ENCODE measurements around the gene PALD1. TPM values are rescaled to one million over a fixed set of nuclear protein-coding genes. Genes with fewer than 3 reads are reported as not detected.
"Not testable (repeated sequence)": the region's sequence is repeated elsewhere in the genome, so short reads cannot be mapped to it uniquely, and the experiment has no call there.

Gene PALD1
- total RNA-seq, 1 donor from 2014 or later: 7.6 TPM

- DNase-seq (ENCODE audit: low spot score): peak; percentile 85
Measured at GRCh38 chr10:70600512-70601395, 122.2 kb downstream of the PALD1 start.

- no peak for DNase-seq (ENCODE audit: low spot score)
Measured at GRCh38 chr10:70601746-70602145, 123.2 kb downstream of the PALD1 start.

- DNase-seq (ENCODE audit: low spot score): no peak
Measured at GRCh38 chr10:70602665-70603448, 124.3 kb downstream of the PALD1 start, which contains the start of gene PRF1. TSS of gene PRF1 (minus strand) at chr10:70602741. CDS start at chr10:70600902, 1,839 bp downstream.

GRCh38 chr10:70603449-70603801 is 124.9 kb downstream of the PALD1 start:
- no peak for DNase-seq (ENCODE audit: low spot score)

- no peak for DNase-seq (ENCODE audit: low spot score)
Measured at GRCh38 chr10:70604106-70604505, 125.5 kb downstream of the PALD1 start.

GRCh38 chr10:70605161-70605560 is 126.6 kb downstream of the PALD1 start:
- DNase-seq (ENCODE audit: low spot score): no peak

- no peak for DNase-seq (ENCODE audit: low spot score)
Measured at GRCh38 chr10:70607936-70608335, 129.4 kb downstream of the PALD1 start.

- DNase-seq (ENCODE audit: low spot score): no peak
Measured at GRCh38 chr10:70613941-70614340, 135.4 kb downstream of the PALD1 start.

GRCh38 chr10:70614364-70614763 is 135.8 kb downstream of the PALD1 start:
- DNase-seq (ENCODE audit: low spot score): not testable (repeated sequence)

- no peak for DNase-seq (ENCODE audit: low spot score)
Measured at GRCh38 chr10:70615211-70615610, 136.6 kb downstream of the PALD1 start.

- no peak for DNase-seq (ENCODE audit: low spot score)
Measured at GRCh38 chr10:70615784-70616522, 137.4 kb downstream of the PALD1 start.

- DNase-seq (ENCODE audit: low spot score): no peak
Measured at GRCh38 chr10:70616761-70617160, 138.2 kb downstream of the PALD1 start.

Other genes with a start within 250 kb of the PALD1 start
- 338 TPM for gene PPA1, start 245.3 kb upstream of the PALD1 start, total RNA-seq
- not detected for gene NPFFR1, start 194.8 kb upstream of the PALD1 start, total RNA-seq
- gene LRRC20, start 96.1 kb upstream of the PALD1 start, total RNA-seq: 1.9 TPM
- 137 TPM for gene EIF4EBP2, start 74.6 kb upstream of the PALD1 start, total RNA-seq
- not detected for gene NODAL, start 37.1 kb upstream of the PALD1 start, total RNA-seq
- gene PRF1, start 124.0 kb downstream of the PALD1 start, total RNA-seq: 4.0 TPM
- 0.61 TPM for gene ADAMTS14, start 193.7 kb downstream of the PALD1 start, total RNA-seq